Stimulated activated CD4-positive, alpha-beta T cell treated with anti-CD3 and anti-CD28 coated beads, Interleukin-15, amount 100 ng/mL, for 1 hour (primary cell): ENCODE results near the gene DHX36.

Source experiments
- DNase-seq, 2 donors: peaks; one replicate each; pipeline ENCODE4 v3.0.0-alpha.2; 2020; ENCODE audit warnings: low read depth in 1 of 2, low spot score in 1 of 2

Gene DHX36

DNA sequence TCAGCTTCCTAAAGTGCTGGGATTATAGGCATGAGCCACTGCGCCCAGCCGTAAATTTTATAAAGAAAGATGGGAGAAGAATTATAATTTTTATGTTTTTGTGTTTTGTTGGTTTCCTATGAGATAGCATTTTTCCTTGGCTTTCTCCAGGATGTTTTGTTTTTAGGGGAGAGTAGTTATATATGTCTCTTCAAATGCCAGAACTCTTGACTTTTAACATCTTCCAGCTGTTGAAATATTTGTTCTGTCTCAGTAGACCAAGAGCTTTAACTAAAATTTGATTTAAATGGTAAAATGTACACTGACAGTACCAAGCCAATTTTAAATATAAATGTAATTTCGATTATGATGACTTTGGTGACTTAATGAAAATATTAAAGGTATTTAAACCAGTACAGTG, 96.8 kb downstream of the DHX36 start:
- no peak for DNase-seq

DNA sequence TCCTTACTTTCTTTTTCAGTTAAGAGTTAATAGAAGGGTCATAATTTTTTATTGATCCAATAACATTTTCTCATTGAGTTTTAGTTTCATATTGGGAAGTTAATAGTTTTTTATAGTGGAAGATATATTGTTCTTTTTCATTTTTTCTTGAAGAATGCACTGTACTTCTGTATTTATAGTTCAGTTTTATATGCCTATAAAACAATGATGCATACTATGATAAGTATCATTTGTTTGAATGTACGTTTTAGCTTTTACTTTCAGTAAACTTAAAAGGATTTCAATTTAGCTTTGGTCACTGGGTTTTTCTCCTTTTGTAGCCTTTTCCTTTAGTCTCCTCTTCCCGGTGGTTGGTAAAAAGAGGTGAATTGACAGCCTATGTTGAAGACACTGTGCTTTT, 98.8 kb downstream of the DHX36 start:
- DNase-seq, result no peak

GRCh38 chr3:154224866-154225265, 99.4 kb downstream of the DHX36 start:
- DNase-seq, result no peak

- no peak for DNase-seq
Measured at GRCh38 chr3:154224366-154224765, 99.9 kb downstream of the DHX36 start.

DNA sequence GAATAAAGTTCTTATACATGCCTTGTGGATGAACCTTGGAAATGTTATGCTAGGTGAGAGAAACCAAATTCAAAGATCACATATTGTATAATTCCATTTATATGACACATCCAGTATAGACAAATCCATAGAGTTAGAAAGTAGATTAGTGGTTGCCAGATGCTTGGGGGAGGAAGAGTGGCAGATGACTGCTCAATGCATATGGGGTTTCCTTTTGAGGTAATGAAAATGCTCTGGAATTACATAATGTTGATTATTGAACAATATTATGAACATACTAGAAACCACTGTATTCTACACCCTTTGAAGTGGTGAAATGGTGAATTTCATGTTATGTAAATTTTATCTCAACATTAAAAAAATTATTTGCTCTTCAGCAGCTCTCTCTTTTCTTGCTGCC, 100.8 kb downstream of the DHX36 start:
- DNase-seq, result no peak
